ENCODE results near the gene NTRK3.

DNA sequence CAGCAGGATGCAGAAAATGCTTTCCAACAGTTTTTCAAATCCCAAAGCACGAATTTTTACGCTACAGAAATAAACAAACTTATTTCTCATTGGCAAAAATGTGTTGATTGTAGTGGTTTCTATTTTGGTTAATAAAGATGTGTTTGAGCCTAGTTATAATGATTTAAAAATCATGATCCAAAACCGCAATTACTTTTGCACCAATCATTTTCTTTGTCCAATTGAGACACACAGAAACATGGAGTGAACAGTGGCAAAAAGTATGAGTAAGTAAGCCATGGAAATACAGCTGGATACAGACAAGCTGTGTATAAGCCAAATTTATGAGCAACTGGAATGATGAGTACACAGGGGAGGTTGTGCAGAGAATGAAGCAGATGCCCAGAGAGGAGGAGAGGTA, 427.9 kb downstream of the NTRK3 start:
- TF ChIP-seq, protein P1, sequence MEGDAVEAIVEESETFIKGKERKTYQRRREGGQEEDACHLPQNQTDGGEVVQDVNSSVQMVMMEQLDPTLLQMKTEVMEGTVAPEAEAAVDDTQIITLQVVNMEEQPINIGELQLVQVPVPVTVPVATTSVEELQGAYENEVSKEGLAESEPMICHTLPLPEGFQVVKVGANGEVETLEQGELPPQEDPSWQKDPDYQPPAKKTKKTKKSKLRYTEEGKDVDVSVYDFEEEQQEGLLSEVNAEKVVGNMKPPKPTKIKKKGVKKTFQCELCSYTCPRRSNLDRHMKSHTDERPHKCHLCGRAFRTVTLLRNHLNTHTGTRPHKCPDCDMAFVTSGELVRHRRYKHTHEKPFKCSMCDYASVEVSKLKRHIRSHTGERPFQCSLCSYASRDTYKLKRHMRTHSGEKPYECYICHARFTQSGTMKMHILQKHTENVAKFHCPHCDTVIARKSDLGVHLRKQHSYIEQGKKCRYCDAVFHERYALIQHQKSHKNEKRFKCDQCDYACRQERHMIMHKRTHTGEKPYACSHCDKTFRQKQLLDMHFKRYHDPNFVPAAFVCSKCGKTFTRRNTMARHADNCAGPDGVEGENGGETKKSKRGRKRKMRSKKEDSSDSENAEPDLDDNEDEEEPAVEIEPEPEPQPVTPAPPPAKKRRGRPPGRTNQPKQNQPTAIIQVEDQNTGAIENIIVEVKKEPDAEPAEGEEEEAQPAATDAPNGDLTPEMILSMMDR (IDR thresholded peaks at IDR 0.05; ENCODE audit: extremely low read depth in 1 of 2, insufficient read depth in 1 of 2, low read depth in 1 of 2, low read length in 2 of 2): no peak
- TF ChIP-seq POLR2A (IDR thresholded peaks at IDR 0.05; ENCODE audit: low read depth, low read length) (no peak), EZH2 (IDR thresholded peaks at IDR 0.05; ENCODE audit: borderline replicate concordance, low read depth, low read length, severe bottlenecking) (no peak), POLR2AphosphoS5 (IDR thresholded peaks at IDR 0.05; ENCODE audit: insufficient read depth, low read depth, low read length) (no peak)

Data from endothelial cell of umbilical vein (primary cell).